Upper lobe of left lung (tissue), 6 donors: ENCODE data around the gene GRIA1. TPM values are rescaled to one million over a fixed set of nuclear protein-coding genes. Genes with fewer than 3 reads are reported as not detected.

Experiments
- ATAC-seq, 2 donors: fragments of 200-7000 bp; cut with Tn5 transposase; one replicate each; pipeline ENCODE4 v1.9.1; 2022; ENCODE audit warnings: mild to moderate bottlenecking in 2 of 2, moderate library complexity in 2 of 2; ENCODE audit not compliant: low FRiP score in 2 of 2
- DNase-seq, 2 donors: peaks; one replicate each; pipeline ENCODE4 v3.0.0-alpha.2; 2019 to 2020
- H3K27ac ChIP-seq, 4 donors: fragments of 200-600 bp; sonication (generic); one replicate each; pipeline ENCODE4 v1.5.1; 2016 to 2019
- H3K27me3 ChIP-seq, 4 donors: fragments of 200-600 bp; sonication (generic); one replicate each; pipeline ENCODE4 v1.5.1; 2017 to 2019
- H3K36me3 ChIP-seq, 4 donors: fragments of 200-600 bp; sonication (generic); one replicate each; pipeline ENCODE4 v1.5.1; 2016 to 2019
- H3K4me1 ChIP-seq, 4 donors: fragments of 200-600 bp; sonication (generic); one replicate each; pipeline ENCODE4 v1.5.1; 2018 to 2019
- H3K4me3 ChIP-seq, 4 donors: fragments of 200-600 bp; sonication (generic); one replicate each; pipeline ENCODE4 v1.5.1; 2017 to 2019; ENCODE audit warnings: mild to moderate bottlenecking in 2 of 4, moderate library complexity in 1 of 4
- H3K9me3 ChIP-seq, 4 donors: fragments of 200-600 bp; sonication (generic); one replicate each; pipeline ENCODE4 v1.5.1; 2018 to 2019
- EP300 ChIP-seq, 4 donors: sonication (generic); formaldehyde crosslinking; IDR thresholded peaks; one replicate each; pipeline ENCODE4 v1.5.1; 2017; ENCODE audit warnings: antibody characterized with exemption in 4 of 4, control low read depth in 2 of 4
- POLR2A ChIP-seq, 4 donors: fragments of 450-650 bp; IDR thresholded peaks; one replicate each; pipeline ENCODE4 v1.5.1; 2016 to 2017; ENCODE audit warnings: antibody characterized with exemption in 4 of 4, mild to moderate bottlenecking in 2 of 4
- POLR2AphosphoS5 ChIP-seq, 2 donors: sonication (generic); formaldehyde crosslinking; IDR thresholded peaks; one replicate each; pipeline ENCODE4 v1.5.1; 2017; ENCODE audit warnings: antibody characterized with exemption in 2 of 2
- WGBS, 2 donors: methylation state at CpG; one replicate each; pipeline ENCODE4 v1.1.5; 2017 to 2018; 5-methylcytosine and 5-hydroxymethylcytosine counted together
- total RNA-seq, 6 donors: library from RNA; depleted of rRNA in 4 of 6; stranded (reverse); fragments of >200 nt in 4 of 6; gene quantifications; one replicate each; pipeline versions ENCODE4 v1.1.0 to v1.2.1, GENCODE V29; 2016 to 2021
- TF ChIP-seq, protein P1 (sequence below), 6 experiments: fragments of 450-650 bp in 4 of 6; fragments of 200-600 bp in 2 of 6; sonication (generic) in 2 of 6; IDR thresholded peaks; one replicate each; pipeline ENCODE4 v1.5.1; 2016 to 2019; ENCODE audit warnings: antibody characterized with exemption in 6 of 6
- donor health status: DM: no; HTN: no; CAD: no; lungs with moderate emphysema.
- donor health status: DM: no; HTN: yes; CAD: no; lungs with severe emphysema.

GRIA1 gene
- total RNA-seq, 6 donors from 2014 or later, result 4.3 to 17.8 (median 9.3) TPM

DNA sequence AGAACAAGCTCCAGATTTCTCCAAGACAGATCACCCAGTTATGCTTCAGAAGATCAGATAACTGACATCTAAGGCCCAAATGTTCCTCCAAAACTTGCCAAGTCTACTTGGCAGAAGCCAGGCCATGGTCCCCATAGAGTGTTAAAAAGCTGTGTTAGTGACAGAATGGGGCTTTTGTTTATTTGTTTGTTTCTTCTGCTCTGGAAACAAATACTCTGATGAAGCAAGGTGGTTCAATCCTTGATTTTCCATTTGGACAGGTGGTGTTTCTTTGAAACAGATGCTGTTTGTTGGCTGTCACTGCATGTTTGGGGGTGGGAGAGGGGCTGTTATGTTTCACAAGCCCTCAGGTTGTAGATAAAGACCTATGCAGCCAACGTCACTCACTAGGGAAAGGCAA lies 284.2 kb downstream of the GRIA1 start:
- no peaks in the 10 kb centered on the region for H3K4me1 ChIP-seq
- H3K27me3 ChIP-seq, result no peaks in the 10 kb centered on the region
- no peak overlapping the region for H3K4me3 ChIP-seq
- no peaks in the 10 kb centered on the region for H3K36me3 ChIP-seq
- DNase-seq (no peak), ATAC-seq (no peak)
- 61 to 71% methylated on average over 1 of the region's 1 CpG for WGBS, 2 donors
- no peaks in the 10 kb centered on the region for H3K9me3 ChIP-seq
- no peak overlapping the region for H3K27ac ChIP-seq
- TF ChIP-seq, protein P1, sequence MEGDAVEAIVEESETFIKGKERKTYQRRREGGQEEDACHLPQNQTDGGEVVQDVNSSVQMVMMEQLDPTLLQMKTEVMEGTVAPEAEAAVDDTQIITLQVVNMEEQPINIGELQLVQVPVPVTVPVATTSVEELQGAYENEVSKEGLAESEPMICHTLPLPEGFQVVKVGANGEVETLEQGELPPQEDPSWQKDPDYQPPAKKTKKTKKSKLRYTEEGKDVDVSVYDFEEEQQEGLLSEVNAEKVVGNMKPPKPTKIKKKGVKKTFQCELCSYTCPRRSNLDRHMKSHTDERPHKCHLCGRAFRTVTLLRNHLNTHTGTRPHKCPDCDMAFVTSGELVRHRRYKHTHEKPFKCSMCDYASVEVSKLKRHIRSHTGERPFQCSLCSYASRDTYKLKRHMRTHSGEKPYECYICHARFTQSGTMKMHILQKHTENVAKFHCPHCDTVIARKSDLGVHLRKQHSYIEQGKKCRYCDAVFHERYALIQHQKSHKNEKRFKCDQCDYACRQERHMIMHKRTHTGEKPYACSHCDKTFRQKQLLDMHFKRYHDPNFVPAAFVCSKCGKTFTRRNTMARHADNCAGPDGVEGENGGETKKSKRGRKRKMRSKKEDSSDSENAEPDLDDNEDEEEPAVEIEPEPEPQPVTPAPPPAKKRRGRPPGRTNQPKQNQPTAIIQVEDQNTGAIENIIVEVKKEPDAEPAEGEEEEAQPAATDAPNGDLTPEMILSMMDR (IDR thresholded peaks at IDR 0.05), result no peak
- TF ChIP-seq EP300 (IDR thresholded peaks at IDR 0.05), result no peak
- TF ChIP-seq POLR2A (IDR thresholded peaks at IDR 0.05), result no peak
- no peak for TF ChIP-seq POLR2AphosphoS5 (IDR thresholded peaks at IDR 0.05)

DNA sequence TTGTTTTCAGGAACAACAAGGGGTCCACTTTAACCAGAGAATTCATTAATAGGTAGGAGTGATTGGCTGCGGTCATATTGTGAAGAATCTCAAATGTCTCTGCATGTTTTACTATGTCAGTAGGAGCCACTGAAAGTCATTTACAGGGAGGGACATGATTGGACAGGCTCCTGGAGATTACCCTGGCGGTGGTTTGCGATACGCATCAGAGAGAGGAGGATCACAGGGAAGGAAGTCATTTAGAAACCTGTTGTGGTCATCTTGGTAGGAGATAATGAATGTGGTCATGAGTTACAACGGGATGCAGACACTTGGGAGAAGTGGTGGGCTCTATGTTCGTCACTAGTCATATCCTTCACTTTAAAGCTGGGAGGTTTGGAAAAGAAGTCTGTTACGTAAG lies 285.5 kb downstream of the GRIA1 start:
- DNase-seq (no peak), ATAC-seq (no peak)
- no peak for TF ChIP-seq POLR2AphosphoS5 (IDR thresholded peaks at IDR 0.05)
- TF ChIP-seq, protein P1 (IDR thresholded peaks at IDR 0.05), result no peak
- no peaks in the 10 kb centered on the region for H3K36me3 ChIP-seq
- no peaks in the 10 kb centered on the region for H3K9me3 ChIP-seq
- no peaks in the 10 kb centered on the region for H3K27me3 ChIP-seq
- no peak overlapping the region for H3K4me3 ChIP-seq
- 78 to 81% methylated on average over 7 of the region's 7 CpGs for WGBS, 2 donors
- H3K4me1 ChIP-seq, result no peaks in the 10 kb centered on the region
- H3K27ac ChIP-seq, result no peak overlapping the region

DNA sequence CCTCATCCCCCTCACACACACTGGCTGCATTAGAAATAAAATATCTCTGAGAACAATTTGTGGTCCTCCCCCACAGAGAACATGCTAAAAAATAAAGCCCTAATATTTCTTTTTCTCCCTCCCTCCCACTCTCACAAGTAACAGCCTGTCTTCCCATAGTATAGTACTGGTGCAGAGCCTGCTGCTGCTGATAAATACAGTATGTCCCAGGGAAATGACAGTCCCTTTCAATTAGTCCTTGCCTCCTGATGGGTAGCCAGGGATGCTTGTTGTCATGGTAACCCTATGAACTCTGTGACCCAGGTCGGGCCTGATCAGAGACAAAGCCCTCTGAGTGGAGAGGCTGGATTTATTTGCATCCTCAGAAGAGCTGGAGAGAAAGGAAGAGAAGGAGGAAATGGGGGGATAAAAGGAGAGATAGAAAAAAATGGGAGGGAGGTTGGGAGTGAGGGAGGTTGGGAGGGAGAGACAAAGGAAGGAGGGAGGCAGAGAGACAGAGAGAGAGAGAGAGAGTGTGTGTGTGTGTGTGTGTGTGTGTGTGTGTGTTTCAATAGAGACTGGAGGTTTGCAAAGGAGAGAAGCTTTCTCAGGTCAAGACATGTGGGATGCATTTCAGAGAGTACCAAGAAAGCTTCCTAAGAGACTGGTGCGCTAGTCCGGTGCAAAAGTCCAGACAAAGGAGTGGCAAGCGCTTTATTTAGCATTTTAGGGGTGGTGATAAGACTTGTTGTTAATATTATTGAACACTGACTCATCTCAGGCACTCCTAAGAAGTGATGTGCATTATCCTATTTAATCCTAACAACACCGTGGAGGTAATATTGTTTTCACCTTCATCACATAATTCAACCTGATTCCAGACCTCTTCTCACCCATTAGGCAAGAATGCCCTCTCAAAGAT lies 287.5 kb downstream of the GRIA1 start:
- no peaks in the 10 kb centered on the region for H3K36me3 ChIP-seq
- DNase-seq (no peak), ATAC-seq (no peak)
- TF ChIP-seq POLR2AphosphoS5 (IDR thresholded peaks at IDR 0.05), result no peak
- TF ChIP-seq POLR2A (IDR thresholded peaks at IDR 0.05), result no peak
- TF ChIP-seq EP300 (IDR thresholded peaks at IDR 0.05), result no peak
- TF ChIP-seq, protein P1 (IDR thresholded peaks at IDR 0.05), result no peak
- no peak overlapping the region for H3K27ac ChIP-seq
- H3K4me3 ChIP-seq, result no peak overlapping the region
- no peaks in the 10 kb centered on the region for H3K9me3 ChIP-seq
- no peaks in the 10 kb centered on the region for H3K27me3 ChIP-seq
- 74 to 78% methylated on average over 5 of the region's 5 CpGs for WGBS, 2 donors
- no peaks in the 10 kb centered on the region for H3K4me1 ChIP-seq

DNA sequence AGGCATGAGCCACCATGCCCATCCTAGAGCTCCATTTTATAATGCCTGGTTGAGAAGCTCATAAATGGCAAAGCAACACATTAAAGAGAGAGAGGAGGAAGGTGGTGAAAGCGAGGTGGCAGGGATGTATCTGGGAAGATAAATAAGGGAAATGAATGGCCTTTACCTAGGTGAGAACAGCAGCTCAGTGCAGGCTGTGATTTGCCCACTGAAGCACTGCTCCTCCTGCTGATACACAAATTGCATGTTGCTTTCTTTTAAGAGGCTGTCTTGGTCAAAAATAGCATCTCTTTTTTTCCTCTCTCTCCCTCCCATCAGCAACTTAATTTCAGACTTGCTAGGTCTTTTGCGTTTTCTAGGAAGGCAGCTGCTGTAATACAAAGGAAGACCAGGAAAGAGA lies 289.4 kb downstream of the GRIA1 start:
- ATAC-seq, result no peak
- no peak overlapping the region for H3K4me3 ChIP-seq
- H3K36me3 ChIP-seq, result no peaks in the 10 kb centered on the region
- whole genome bisulfite sequencing, 2 donors, result 59 to 68% methylated on average over 2 of the region's 2 CpGs
- no peak overlapping the region for H3K27ac ChIP-seq
- TF ChIP-seq, protein P1 (IDR thresholded peaks at IDR 0.05), result no peak
- TF ChIP-seq EP300 (IDR thresholded peaks at IDR 0.05) (no peak), POLR2A (IDR thresholded peaks at IDR 0.05) (no peak), POLR2AphosphoS5 (IDR thresholded peaks at IDR 0.05) (no peak)
- DNase-seq, result no peak
- H3K9me3 ChIP-seq, result no peaks in the 10 kb centered on the region
- no peaks in the 10 kb centered on the region for H3K4me1 ChIP-seq
- no peaks in the 10 kb centered on the region for H3K27me3 ChIP-seq
